ENCODE results near the gene PER1.
"Not testable (repeated sequence)": the region's sequence is repeated elsewhere in the genome, so short reads cannot be mapped to it uniquely, and the experiment has no call there.

Gene PER1

DNA sequence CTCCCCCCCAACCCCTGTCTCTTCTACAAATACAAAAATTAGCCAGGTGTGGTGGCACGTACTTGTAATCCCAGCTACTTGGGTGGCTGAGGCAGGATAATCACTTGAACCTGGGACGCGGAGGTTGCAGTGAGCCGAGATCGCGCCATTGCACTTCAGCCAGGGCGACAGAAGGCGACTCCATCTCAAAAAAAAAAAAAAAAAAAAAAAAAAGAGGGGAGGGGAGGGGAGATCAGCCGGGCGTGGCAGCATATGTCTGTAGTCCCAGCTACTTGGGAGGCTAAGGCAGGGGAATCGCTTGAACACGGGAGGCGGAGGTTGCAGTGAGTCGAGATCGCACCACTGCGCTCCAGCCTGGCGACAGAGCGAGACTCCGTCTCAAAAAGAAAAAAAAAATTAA, 18.0 kb upstream of the PER1 start:
- not testable (repeated sequence) for DNase-seq

DNA sequence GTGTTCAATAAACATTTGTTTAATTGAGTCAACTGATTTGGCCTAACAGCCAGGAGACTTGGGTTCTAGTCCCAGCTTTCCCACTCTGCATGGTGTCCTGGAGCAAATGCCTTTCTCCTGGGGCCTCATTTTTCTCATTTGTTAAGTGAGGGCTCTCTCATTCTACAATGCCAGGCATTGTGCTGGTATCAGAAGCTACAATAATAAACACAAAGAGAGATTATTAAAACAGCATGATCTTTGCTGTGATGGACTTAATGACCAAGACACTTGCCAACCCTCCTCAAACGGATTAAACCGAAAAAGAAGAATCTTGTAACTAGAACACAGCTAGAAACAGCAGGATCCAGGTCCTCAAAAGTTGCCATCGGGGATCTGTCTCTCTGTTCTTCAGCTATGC, 15.3 kb upstream of the PER1 start:
- DNase-seq: no peak

DNA sequence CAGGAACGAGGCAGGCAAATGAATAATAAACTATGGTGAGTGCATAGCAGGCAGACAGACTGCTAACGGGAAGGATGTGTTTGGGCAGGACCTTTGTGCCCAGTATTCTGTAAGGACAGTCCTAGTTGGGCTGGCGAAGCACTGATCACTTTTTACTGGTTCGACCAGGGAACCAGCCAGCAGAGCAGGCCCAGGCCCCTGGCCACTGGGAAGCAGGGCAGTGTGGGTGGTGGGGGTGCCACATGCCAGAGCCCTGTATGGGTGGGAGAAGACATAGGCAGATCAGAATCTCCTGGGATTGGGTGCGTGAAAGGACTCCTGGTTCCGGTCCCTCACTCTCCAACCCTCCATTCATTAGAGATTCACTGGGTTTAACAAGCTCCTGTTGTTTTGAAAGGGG, 14.5 kb upstream of the PER1 start:
- no peak for DNase-seq

DNA sequence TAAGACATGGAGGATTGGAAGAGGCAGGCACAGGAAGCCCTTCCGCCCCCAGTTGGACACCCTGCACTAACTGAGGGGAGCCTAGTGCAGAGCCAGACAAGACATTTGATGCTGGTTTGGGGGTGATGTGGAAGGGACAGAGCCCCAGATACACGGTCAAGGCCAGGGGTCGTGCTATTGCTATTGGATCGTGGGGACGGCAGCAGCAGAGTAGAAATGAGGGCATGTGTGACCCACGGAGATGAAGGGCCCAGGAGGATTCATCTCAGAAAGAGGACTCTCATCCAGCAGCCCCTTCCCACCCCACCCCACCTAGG, 12.6 kb upstream of the PER1 start:
- no peak for DNase-seq

DNA sequence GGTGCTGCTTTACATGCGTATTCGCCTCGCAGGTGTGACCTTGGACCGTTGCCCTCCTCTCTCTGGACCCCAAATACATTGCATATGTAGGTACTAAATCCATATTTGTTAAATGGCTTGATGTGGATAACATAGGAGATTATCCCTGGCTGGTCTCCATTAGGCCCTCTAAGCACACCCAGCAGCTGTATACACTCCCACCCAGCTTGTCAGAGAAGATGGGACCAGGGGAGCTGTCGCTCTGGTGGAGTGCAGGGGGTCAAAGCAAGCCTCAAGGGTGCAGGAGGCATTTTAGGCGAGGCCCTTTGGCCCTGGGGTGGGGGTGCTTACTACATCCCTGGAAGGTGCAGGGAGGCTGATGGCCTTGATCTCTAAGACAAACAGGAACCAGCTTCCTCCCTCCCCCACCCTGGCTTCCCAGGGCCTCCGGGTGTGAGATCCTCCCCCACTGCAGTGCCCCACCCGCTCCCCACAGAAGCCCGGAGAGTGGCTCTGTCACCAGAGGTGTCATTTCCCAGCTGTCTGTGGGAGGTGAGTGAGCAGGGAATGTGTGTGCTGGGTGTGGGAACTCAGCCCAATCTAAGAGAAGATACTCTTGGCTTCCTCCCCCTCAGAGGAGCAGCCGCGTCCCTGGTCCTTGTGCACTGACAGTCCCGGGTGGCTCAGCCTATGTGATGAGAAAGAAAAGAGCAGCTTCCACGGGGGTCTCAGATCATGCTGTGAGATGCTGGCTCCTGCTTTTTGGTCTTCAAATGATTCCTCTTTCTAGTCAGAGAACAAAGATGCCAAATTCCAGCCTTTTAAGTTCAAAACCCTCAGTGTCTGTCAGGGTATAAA, 12.0 kb upstream of the PER1 start:
- DNase-seq: peak; percentile 66

DNA sequence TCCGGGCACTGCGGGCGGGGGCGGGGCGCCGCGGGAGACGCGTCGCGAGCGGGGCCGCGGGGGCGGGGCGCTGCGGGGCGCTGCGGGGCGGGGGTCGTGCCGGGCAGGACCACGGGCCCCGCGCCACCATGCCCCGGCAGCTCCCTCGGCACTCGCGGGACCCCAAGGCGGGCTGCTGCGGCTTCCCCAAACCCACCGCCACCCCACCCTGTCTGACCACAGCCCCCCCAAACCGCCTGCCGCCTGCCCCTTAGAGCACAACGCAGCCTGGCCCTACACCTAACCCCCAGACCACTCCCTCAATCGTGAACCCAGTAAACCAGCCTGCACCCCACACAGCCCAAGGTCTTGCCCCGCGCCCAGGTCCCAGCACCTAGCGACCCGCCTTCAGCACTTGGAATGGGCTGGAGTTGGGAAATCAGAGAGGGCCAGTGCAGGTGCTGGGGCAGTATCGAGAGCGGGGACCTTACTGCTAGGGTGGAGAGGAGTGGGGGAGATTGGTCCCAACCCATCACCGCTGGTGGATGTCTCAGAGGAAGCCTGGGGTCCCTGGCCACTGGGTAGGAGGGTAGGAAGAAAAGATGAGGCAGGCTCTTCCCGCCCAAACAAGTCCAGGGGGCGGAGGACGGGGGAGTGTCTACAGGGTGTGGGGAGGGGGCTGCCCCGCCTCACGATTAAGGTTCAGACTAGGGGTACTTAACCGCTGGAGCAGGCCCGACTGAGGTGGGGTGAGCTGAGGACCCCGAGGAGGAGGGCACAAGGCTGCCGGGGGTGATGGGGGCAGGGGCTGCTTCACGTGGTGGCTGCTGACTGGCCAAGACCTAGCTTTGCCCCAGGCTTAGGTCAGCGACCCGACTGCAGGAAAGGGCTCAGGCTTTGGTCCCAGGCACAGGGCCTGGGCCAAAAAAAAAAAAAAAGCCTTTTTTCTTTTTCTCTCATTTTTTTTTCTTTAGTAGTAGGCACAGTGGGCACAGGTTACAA, 11.1 kb upstream of the PER1 start:
- no peak for DNase-seq

DNA sequence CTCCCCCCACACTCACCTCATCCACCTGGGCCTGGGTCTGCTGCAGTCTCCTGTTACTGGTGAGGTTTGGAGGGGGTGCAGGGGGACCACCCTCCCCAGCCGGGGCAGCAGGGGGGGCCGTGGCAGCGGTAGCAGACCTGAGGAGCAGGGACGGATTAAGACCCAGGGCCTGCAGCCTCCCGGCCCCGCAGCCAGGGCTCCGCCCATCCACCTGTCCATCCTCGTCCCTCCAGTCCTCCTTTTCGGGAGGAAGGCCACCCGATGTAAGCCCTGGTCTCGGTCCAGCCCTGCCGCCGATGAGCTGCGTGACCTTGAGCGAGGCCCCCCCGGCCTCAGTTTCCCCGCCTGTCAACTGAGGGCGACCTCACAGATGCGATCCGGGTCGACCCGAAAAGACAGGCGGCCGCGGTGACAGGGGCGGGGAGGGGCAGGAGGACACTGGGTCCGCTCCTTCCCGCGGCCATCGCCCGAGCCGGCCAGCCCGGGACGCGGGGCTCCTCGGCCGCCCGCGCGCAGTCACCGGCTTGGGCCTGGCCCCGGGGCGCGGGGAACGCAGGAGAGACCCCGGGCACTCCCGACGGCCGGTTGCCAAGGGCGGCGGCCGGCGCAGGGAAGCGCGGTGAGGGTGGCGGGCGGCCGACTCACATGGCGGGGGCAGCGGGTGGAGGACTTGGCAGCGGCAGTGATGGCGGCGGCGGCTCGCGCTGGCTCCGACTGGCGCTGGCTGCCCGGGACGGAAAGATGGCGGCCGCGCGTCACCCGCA, 10.2 kb upstream of the PER1 start, which contains the start of gene VAMP2:
Gene VAMP2 (minus strand): TSS at position 716 of the 764 bp plus-strand sequence. CDS start 69 bp downstream, at position 647.
- DNase-seq: peak; percentile 83

DNA sequence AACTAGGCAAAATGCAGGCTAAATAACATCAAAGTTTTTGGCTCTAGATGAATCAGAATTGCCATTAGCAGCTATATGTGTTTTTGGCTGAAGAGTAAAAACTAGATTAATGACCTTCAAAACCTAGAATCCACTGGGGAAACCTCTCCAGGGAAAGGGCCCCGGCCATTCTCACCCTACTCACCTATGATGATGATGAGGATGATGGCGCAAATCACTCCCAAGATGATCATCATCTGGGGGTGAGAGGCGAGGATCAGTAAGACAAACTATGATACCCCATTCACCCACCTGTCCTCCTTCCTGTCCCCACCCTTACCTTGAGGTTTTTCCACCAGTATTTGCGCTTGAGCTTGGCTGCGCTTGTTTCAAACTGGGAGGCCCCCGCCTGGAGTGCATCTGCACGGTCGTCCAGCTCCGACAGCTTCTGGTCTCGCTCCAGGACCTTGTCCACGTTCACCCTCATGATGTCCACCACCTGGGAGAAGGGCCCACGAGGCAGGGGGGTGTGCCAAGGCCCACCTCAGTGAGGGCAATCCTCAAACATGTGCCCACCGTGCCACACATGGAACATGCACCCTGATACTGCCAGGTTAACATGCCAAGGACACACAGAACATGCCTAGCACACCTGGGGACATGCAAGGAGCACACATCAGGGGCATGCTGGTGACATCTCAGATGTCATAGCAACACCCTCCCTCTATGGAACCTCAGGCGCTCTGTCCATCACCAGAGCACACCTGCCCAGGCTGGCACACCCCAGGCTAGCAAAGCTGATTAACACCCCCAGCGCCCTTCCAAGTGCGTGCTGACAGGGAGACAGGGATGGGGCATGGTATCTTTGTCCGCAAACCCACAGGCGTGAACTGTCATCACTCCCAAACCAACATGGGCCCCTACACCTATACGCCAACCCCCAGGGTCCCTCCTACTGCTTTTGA, 9.4 kb upstream of the PER1 start:
- no peak for DNase-seq

DNA sequence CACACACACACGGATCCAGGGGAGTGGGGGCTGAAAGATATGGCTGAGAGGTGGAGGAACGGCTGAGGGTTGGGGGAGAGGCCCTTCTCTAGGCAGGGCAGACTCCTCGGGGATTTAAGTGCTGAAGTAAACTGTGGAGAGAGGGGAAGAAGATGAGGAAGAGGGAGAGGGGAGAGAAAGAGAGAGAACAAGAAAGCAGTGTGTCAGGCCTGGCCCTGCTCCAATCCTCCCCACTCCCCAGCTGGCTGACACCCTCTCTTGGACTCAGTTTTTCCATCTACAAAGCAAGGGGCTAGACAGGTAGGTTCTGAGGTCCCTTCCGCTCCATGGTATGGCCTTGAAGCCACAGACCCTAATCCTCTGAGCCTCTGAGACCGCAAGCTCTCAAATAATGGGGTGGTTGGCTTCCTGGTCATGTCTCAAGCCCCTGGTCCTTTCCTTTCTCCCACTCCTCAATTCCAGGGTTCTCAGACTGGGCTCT, 8.6 kb upstream of the PER1 start:
- no peak for DNase-seq

DNA sequence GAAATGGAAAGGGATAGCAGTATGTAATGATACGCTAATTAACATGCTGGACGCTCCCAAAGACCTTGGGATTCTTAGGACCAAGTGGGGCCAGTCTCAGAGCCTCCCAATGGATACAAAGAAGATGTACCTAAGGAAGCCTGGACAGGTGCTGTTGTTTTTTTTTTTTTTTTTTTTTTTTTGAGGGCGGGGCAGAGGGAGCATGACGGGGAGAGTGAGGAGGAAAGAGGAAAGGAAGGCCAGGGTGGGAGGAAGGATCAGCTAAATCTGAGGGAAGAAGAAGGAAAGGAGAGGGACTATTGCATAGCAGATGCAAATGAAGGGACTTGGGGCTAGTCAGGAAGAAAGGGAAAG, 8.0 kb upstream of the PER1 start:
- DNase-seq: no peak

DNA sequence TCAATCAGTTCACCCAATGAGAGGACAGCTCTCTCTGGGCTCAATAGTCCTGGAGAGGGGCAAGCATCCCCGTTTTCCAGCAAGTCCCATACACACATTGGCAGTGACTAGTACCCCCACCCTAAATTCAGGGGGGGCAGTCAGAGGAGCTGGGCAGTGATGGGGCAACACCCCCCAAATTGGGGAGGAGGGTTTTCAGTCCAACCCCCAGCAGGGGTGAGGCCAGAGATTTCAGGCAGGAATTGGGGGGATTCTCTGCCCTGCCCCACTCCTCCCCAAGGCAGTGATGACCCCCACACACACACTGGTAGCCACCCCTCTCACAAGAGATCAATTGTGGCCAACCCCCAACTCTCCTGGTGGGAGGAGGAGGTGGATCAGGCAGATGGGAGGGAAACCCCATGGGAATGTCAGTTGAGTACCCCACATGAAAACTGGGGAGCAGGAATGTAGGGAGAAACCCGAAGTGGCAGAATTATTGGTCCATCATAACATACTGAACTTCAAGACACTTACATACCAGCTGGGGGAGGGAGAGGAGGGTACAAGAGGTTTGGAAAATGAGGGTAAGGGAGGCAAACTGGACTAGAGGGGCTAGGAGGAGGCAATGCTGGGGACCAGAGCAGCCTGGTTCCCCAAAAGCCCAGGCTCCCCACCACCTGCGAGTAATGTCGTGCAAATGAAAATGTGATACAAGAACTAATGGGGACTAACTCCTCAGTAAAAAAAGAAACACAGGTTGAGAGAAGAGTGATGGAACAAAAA, 7.4 kb upstream of the PER1 start:
- no peak for DNase-seq

DNA sequence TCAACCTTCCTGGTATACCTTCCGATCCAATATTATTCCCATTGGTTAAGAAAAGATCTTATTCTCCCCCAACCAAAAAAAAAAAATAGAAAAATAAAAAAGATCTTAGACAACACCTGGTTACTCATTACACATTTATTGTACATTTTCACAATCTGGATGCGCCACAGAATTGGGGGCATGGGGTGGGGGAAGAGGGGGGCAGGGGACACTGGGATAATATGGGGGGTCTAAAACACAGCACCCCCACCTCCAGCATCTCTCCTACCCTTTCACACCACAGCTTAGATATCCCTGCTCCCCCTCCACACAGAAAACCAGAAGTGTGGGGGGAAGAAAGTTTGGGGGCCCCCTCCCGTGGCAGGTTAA, 6.8 kb upstream of the PER1 start:
- no peak for DNase-seq

DNA sequence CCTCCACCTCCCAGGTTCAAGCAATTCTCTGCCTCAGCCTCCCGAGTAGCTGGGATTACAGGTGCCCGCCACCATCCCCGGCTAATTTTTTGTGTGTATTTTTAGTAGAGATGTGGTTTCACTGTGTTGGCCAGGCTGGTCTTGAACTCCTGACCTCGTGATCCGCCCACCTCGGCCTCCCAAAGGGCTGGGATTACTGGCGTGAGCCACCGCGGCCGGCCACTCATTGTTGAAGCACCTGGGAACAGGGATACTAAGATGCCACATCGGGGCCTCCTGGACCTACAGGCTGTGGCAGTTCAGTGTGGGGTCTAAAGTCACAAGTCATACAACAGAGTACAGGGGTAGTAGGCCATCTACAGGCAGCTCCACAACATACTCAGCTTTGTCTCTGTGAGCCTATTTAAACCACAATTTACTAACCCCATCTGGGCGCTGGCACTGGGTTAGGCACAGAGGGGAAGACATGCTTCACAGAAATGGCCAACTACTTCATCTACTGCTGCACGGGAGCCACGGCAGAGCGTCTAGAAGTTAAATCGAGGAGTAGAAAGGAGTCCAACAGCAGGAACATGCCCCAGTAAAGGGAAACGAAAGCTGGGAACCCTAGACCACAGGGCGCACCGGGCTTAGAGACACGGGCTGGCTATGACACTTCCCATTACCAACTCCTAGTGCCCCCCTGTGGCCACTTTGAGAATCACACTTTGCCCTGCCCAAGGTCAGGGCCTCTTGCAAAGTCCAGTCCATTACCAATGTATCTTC, 6.2 kb upstream of the PER1 start:
- DNase-seq: peak; percentile 85

DNA sequence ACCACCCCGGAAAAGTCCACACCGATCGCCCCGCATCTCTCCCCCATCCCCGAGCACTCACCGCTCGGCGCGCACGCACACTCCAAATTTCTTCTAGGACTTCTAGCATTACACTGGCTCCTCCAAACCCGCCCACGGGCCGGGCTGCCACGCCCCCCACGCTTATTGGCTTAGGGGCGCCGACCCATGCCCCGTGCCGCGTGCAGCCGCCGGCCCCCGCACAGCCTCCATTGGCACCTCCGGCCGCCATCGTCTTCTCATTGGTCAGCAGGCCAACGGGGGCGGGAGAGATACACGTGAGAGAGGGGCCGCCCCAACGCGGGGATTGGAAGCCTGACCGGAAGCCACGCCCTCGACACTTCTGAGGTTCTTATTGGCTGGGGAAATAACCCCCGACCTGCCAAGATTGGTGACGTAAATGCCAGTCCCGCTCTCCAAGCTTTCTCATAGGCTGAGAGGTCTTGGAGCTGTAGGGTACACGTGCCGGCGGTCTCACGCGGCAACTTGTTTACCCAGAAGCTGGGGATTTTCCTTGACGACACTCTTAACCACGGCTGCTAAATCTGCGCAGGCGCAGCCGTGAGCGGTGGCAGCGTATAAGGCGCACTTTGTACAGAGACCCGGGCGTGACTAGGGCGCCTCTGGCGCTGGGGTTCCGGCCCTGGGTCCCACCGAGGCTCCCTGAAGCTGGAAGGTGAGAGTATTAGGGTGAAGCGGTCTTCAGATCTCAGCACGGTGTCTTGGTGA, 4.2 kb upstream of the PER1 start:
- peak; percentile 100 for DNase-seq

DNA sequence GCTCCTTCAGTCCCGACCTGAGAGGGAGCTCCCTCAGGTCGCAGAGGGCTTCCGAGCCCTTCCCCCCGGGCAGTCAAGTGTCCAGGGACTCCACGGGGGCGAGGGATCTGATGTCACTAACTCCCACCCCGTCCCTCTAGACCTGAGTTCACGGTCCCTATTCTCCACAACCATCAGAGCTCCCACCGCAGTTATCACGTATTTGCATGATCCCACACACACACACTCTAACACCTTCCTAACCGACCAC, 3.7 kb upstream of the PER1 start:
- DNase-seq: no peak

DNA sequence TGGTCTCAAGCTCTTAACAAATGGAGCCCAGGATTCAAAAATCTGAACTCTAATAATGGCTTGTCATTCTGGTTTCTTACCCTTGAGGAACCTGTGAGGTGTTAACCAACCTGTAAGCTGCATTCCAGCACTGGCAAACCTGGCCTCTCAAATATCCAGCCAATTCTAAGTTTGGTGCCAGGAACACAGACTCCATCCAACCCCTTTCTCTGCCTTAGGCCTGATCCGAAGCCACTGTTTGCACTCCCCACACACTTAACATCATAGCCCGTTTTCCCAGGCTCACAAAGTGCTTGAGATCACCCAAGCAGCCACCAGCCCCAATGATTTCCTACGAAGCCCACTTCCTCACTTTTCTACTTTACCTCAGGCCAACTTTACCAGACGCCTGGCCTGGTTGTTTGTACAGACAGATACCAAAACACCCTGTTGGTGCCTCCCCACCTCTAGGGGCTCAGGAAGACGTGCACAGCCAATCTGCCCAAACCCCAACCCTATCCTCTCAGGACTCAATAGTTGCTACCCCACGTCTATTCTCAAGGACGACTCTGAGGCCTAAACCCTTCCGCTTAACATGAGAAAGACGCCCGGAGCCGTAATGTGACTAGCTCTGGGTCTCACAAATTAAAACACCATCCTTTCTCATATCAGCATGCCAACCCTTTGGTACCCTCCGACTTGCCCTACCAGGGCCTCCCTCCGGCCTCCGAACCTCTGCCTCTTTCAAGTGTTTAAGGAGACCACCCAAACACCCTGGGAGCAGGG, 3.2 kb upstream of the PER1 start:
- DNase-seq: no peak

DNA sequence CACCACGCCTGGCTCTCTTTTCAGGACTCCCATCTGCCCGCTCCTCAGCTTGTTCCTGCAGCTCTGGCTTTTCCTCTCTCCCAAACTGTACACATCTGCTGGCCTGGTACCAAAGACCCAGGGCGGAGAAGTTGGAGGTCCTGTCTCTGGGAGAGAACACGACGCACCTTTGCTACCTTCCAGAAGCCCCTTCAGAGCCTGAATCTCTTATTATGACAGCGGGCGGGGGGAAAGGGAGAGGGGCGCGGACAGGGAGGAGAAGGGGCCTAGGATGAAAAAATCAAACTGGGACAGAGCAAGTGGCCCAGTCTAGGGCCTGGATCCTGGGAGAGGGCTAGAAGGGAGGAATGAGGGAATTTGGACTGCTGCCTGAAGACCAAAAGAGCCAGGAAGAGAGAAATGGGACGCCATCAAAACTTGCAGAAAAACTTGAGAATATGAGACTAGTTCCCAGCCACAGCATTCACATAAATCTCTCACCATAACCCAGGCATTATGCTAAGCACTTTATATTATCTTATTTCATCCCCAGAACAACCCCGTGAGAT, 2.5 kb upstream of the PER1 start:
- DNase-seq: no peak

DNA sequence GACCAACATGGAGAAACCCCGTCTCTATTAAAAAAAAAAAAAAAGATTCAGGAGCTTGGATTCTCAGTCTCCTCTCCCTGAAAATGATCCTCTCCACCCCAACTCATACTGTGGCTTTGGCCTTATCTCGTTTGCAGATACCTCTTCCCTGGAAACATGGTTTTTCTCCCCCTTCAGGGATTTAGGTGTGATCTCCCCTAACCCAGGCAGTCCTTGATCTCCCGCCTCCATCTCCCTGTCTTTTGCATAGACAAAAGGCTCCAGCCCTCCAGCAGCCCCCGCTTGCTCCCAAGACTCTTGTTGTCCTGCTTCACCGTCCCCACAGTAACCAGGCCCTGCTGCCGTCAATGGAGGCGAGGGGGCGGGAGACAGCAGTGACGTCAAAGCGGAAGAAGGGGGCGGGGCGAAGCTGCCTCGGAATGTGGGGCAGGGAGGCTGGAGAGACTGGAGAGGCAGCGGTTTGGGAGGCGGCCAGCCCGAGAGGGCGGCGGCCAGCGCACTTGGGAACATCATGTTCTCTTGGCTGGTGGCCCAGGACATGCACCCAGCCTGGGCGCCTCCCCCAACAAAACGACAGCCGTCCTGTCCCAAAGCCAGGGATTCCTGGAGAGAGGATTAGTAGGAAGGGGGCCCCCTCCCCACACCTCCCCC, 1.9 kb upstream of the PER1 start:
- DNase-seq: peak; percentile 82

Measured in stimulated activated CD4-positive, alpha-beta T cell treated with anti-CD3 and anti-CD28 coated beads, Interleukin-4, amount 100 ng/mL, for 1 hour (primary cell).